CMK (cell line): Measurements from ENCODE around the gene CTBP2.

ENCODE experiments used
- DNase-seq: peaks from one replicate; pipeline ENCODE4 v3.0.0-alpha.2; 2010; ENCODE audit warnings: low read depth

The CTBP2 gene

GRCh38 chr10:125043841-125044658, 116.3 kb downstream of the CTBP2 start:
- DNase-seq, result no peak

GRCh38 chr10:125041856-125042506, 118.4 kb downstream of the CTBP2 start:
- no peak for DNase-seq

- DNase-seq, result no peak
These were observed 121.0 kb downstream of the CTBP2 start for GRCh38 chr10:125039354-125039769.

DNA sequence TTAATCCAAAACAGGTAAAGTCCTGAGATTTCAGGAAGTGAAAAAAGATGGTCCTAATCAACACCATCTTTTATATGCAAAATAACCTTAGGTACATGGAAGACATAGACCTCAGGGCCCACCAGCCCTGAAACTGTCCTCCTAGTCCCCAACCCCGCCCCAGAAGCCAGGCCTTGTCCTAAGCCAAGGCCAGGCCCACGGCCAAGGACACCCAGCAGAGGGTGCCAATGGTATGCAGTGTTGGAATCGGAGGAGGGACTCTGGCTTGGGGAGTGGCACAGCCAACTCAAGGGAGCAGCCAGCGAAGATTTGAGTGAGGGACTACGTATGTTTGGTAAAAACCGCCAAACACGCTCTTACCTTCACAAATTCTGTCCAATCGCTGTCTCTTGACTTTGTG, 121.7 kb downstream of the CTBP2 start:
- DNase-seq, result no peak

- no peak for DNase-seq
These were observed 123.1 kb downstream of the CTBP2 start for GRCh38 chr10:125037145-125037877.

DNA sequence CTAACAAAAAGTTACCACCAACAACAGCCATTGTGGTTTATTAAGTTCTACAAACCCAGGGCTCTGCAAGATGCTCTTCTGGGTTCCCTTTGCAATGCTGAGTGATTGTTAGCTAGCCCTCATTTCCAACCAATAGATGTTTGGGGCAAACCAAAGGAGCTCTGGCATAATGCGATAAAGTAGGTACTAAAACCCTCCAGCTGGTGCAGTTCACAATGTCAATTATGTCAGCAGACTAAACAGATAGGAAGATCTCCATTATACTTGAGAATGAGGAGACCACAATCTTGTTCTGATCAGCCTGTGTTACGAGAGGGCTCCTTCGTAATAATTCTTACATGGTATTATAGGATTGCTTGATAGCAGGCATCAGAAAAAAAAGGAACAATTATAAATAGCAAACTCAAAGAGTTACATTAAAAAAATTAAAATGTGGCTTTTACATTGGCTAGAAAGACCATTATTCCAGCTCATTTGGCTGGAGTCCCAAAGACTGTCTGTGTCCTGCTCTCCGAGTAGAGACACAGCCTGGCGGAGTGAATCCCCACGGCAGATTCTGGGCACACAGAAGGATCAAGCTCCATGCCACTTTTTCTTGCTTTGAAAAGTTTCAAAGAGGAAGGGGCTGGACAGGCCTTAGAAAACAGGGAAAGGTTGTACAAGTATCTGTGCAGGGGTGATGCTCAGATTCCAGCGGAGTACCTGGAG, 124.6 kb downstream of the CTBP2 start:
- DNase-seq, result no peak

GRCh38 chr10:125035136-125035535, 125.2 kb downstream of the CTBP2 start:
- DNase-seq, result no peak

GRCh38 chr10:125034675-125035074, 125.7 kb downstream of the CTBP2 start:
- DNase-seq, result no peak

GRCh38 chr10:125033146-125033924, 127.0 kb downstream of the CTBP2 start:
- DNase-seq, result no peak

DNA sequence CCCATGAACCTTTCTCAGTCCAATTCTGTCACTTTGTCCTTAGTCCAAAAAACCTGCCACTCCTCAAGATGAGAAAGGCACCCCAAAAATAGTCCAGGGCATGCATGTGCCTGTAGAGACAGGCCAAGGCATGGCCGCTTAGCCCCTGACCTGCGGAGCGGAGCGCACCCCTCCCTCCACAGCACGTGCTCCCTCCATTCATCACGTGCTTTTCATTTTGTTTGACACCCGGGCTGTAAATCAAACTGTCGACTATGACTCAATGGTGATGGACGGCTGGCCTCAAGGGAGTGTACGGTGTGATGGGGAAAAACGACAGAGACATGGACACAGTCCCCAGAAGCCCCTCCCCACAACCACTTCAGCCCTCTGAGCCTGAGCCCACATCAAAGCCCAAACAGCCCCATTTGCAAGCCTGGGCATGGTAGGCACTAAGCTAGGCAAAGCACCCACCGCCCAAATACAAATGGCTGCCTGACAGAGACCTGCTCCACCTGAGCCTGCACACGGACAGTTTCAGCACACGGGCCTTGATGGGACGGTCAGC, 127.8 kb downstream of the CTBP2 start:
- no peak for DNase-seq

DNA sequence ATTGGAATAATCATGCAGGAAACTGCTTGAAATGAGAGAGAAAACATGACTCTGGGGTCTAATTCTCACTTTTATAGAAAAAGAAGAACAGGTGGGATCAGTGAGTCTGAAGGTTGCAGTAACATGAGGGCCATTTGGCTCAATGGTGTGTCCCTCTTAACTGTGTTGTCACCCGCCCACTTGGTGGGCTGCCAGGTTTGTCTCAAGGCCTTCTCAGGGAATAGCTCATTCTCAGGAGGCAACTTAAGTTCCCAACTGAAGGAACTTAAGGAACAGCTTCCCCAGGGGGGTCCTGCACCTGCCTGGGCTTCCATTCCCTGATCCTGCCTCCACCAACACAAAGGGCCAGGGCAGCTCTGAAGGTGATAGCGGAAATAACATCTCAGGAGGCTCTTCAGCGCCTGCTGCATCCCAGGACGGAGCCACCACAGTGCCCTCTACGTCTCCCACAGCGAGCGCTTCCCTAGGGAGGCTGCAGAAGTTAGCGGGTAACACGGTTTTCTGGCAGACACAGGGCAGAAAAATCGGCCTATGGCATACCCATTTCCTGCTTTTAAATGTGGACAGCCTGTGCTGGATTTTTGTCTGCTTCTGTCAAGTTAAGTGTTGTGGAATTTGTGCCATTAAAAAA, 129.7 kb downstream of the CTBP2 start:
- DNase-seq, result no peak

DNA sequence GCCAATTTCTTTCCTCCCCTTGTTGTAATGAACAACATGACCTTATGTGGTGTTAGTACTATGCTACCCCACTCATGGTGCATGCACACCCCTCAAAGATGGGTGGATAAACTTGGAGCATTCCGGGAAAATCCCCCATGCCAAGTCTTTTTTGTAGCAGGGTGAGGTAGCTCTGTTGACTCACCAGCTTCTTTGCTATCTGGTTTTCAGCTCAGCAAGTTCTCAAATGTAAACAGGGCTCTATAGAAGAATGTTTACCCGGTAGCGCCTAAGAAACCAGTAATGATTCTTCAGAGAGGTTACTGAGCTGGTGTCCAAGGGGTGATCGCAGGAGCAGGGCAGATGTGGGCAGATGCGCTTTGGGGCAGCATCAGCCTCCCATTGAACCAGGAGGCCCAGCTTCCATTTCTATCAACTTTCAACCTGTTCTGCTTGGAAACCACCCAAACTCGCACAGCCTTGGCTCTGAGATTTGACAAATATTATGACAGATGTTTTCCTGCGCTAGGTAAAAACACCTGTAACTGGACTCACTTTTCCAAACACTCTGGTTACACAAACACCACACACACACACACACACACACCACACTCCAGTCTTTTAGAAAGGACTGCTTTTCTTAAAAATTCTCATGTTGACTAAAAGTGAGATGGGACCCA, 130.7 kb downstream of the CTBP2 start:
- no peak for DNase-seq

GRCh38 chr10:125027871-125028869, 132.2 kb downstream of the CTBP2 start:
- no peak for DNase-seq

DNA sequence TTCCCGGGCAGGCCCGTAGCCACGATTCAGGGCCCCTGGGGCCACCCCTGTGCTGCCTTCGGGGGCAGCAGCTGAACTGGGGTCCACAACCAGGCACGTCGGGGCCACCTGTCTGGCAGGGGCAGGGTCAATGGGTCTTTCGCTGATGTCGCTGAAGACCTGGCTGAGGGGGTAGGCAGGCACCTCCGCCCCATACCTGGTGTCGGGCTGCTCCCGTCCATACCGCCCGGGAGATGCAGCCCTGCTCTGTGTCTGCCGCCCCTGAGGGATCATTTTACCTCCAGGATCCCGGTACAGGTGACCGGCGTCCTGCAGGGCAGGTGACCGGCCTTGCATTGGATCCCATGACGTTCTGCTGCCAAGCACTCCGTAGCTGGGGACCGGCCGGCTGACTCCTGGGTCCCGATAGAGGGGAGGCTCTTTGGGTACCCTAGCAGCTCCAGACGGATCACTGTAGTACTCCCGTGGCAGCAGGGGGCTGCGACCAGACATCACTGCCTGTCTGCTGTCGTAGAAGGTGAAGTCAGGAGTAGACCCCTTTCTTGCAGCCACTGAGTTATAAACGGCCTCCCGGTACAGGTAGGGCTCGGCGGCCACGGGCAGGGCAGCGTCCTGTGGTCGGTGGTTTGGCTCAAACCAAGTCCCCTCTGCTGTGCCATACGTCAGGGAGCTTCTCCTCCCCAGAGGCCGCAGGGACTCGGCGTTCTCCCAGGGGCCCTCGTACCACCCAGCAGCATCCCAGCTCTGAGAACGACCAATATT, 133.2 kb downstream of the CTBP2 start:
- DNase-seq, result no peak

DNA sequence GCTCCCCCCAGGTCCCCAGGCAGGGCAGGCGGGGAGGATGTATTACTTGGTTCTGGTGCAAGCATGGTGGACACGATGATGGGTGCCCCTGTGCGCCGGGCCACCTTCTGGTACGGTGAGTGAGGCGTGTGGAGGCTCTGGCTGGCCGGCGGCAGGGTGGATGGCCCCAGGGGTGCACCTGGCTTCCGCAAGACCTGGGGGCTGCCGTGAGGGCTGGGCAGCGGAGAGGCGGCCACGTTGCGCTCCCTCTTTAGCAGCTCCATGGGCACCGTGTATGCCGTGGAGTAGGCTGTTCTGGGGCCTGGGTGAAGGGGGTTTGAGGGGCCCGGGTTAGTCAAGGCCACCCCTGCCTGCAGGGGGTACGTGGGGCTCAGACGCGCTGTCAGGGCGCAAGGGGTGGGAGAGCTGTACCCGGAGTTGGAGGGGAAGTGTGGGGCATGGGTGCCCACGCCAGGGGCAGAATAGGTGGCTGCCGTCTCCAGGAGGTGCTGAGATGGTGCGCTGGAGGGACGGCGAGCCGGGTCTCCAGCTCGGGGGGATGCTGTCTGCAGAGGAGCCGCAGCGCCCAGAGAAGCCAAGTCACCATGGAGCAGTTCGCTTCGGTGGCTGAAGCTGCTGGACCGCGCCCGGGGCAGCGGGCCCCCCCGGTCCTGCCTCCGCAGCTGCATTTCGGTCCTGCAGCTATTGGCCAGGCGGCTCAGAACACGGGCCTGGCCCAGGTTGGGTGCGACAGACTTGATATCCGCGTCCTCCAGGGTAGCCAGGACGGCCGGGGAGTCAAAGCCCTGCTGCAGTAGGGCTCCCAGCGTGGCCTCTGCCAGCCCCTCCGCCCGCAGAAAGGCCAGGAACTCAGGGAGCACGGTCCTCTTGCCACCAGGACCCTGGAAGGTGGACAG, 134.1 kb downstream of the CTBP2 start:
- DNase-seq, result no peak

DNA sequence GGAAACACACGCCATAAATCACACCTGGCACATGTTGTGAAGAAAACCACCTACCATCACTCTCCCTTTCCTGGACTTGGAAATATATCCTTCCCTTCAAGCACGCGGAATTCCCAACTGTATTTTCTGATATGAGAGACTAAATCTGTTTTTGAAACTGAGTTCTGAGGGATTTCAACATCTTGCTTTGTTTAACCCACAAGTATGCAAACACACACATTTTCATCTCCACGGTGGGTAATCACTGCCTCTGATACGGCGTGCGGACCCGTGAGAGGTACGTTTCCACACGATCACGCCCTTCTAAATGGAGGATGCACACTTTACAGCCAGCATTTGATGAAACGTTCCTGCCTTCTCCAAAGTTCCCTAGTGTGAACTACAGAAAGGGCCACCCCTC, 135.0 kb downstream of the CTBP2 start:
- DNase-seq, result no peak
